NCI-H1930 (cell line): ENCODE results near the gene ZBTB2.
A peak's percentile ranks its signal among the peaks of the same experiment; 100 is the strongest.
"Not testable (repeated sequence)": the region's sequence is repeated elsewhere in the genome, so short reads cannot be mapped to it uniquely, and the experiment has no call there.

ENCODE experiments used
- DNase-seq, 2 experiments: peaks; one replicate each; lab custom pipeline; 2025; lab: John Stamatoyannopoulos, UW

ZBTB2 gene

GRCh38 chr6:151400473-151400872 is 9.1 kb upstream of the ZBTB2 start:
- DNase-seq = no peak

DNA sequence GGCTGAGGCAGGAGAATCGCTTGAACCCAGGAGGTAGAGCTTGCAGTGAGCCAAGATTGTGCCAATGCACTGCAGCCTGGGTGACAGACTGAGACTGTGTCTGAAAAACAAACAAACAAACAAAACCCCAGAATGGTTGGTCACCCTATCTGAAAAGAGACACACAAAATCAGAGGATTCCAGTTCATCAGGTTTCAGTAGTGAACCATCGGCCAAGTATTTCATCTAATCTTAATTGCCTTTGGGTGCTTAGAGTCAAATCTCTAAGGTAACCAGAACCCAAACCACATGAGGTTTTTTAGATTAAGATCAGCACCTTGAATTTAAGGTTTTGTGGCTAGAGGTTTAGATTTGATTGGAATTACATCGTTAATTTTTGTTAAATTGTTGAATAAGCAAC is 8.3 kb upstream of the ZBTB2 start:
- no peak for DNase-seq

DNA sequence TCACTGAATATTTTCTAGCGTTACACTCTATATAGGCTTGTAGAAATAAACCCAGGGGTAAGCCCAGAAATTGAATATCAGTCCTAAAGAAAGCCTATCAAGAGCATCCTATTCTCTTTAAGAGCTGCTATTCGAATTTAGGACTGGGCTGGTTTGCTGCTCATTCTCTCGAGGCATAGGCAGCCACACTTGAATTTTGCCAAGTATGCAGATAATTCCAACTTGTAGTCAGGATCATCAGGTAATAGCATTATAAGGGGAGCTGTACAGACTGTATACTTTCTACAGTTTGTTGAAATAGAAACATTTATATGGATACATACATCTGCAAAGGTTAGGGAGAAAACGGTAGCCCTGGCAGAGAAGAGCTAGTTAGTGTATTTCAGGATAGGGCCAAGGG is 2.1 kb upstream of the ZBTB2 start:
- no peak for DNase-seq

GRCh38 chr6:151392427-151392826 is 1.1 kb upstream of the ZBTB2 start:
- no peak for DNase-seq

GRCh38 chr6:151390851-151391470 is 398 bp downstream of the ZBTB2 start:
- DNase-seq = peak; percentile 32 to 54

DNA sequence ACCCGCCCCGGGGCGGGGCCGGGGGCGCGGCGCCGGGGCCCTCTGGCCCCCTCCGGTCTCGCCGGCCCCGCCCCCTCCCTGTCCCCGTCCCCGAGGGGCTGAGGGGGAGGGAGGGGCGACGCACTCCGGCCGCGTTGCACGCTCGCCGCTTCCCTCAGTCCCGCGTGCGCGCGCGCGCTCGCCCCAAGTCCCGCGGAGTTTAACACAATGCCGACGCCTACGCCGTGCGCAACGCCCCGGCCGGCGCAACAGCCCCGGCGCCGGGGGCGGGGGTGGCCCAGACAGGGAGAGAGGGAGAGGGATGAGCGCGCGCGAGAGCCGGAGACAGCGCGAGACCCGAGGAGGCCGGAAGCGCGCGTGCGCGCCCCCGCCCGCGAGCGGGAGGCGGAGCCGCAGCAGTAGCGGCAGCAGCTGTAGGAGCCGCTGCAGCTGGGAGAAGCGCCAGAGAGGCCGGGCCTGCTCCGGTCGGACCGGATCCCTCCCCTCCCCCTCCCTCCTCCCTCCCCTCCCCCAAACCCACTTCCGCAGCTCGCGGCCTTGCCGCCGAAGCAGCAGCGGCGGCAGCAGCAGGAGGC is 996 bp downstream of the ZBTB2 start:
- DNase-seq = peak; percentile 92 to 97

DNA sequence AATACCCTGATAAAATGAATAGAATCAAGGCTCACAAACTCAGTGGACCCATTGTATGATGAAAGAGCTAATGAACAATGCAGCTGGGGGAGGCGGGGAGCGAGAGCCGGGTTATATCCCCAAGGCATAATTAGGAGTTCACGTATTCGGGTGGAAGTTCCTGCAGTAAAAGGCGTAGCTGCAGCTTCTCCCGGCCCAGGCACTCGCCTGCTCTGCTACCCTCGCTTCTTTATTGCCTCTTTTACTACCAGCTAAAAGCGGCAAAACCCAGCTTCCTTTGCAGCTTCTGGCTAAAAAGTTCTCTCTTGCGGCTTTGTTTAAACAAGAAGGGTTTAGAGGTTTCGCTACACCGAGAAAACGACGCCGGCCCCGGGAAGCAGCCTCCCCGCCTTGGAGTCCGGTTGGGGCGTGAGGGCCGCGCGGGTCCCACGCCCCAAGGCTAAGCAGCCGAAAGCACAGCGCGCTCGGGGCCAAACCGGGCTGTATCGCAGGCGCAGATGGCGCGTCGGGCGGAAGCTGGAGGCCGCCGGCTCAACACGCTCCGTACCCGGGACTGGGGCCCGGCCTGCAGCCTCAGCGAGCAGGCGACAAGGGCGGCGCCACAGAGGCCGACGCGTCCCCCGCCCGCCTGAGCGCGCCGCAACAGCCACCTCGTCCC is 1.6 kb downstream of the ZBTB2 start:
- peak in 1 of 2 experiments; percentile 44 for DNase-seq

DNA sequence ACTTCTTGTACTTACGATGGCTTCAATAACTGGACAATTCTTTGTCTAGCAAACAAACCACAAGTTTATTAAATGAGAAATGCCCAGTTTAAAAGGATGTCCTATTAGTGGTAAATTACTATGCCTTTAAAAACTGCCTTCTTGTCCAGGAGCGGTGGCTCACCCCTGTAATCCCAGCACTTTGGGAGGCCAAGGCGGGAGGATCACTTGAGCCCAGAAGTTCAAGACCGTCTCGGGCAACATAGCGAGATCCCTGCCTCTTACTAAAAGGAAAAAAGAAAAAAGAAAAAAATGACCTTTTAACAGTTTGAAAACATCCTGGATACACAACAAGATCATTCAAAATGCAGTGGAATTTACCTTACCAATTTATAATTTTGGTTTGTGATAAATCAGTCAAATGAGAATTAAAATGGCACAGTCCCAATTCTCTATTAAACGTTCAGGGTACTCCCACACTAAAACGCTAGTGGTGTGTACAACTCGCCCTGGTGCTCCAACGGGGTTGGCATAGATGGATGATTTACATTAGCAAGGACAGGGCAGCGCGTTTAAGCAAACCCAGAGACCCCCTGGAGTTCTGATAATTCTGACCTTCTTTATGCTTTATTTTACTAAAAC is 2.3 kb downstream of the ZBTB2 start:
- no peak for DNase-seq

DNA sequence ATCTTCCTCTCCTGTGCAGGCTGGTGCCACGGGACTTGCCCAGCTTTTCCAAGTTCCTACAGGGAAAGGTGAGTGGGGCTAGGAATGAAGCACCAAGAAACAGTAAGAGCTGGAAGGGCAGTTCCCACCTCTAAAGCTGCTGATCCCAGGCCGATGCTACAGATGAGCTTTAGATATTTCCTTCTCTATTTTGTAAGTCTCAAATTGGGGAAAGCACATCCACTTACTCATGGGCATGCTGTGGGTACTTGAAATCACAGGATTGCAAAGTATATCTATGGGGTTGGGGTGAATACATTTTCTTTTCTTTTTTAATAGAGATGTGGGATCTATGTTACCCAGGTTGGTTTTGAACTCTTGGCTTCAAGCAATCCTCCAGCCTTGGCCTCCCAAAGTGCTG is 3.1 kb downstream of the ZBTB2 start:
- no peak for DNase-seq

DNA sequence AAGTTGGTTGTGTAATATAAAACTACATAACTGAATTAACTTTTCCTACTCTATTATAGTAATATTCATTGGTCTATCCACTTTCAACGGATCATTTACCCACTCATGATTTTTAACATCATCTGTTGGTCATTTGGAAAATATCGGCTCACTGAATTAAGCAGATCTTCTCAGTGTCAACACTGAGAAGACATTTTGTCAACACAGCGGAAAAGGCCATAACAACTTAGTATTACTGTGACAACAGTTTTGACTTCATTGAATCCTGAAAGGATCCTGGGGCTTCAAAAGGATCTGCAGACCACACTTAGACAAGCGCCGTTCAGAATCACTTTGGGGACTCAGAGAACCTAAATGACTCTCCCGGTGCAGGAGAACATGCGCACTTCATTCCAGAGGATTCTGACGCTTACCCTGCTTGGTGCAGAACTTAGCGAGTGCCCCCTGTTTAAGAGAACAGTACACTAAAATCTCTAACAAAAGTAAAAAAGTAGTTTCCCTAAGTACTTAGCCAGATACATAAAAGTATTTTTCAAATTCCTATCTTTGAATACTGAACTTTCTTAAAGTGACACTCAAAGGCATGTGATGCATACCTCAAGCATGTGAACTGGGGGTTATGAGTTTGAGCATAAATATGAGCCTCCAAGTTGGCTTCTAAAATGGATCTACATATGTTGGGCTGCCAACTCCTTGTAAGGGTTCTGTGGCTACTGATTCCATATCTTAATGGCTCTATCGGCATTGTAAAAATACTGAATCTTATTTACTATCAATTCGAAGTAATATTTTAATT is 4.0 kb downstream of the ZBTB2 start:
- no peak for DNase-seq

DNA sequence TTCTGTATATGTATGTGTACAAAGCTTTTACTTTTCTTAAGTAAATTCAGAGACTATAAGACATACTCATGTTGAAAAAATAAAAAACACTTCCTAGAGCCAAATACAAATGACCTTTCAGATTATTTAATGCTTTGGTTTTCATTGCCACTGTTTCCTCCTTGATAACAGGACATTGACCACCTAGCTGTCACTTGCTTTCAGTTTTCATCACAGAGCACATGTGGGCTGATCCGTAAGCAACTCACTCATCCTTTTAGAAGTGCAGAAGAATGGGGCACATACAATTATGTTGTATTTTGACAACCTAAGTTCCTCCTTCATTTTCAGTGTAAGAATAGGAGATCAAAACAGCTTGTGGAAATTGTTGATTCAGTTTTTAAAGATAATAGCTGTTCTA is 6.2 kb downstream of the ZBTB2 start:
- DNase-seq = no peak

DNA sequence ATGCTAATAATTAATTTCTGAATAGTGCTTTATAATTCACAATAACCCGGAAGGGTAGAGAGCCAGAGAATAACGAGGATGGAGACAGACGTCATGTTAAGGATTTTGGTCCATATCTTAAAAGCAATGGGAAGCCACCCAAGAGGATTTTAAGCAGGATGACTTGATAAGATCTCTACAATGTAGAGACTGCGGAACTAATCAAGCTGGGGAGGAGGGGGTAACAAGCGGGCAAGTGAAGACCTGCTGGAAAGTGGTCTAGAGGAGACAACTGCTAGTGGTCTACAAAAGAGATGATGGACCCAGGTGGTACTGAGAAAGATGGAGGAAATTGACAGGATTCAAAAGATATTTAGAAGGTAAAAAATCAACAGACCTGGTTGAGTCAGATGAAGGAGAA is 7.2 kb downstream of the ZBTB2 start:
- DNase-seq = no peak

GRCh38 chr6:151382631-151383030 is 8.7 kb downstream of the ZBTB2 start:
- not testable (repeated sequence) for DNase-seq

- no peak for DNase-seq
Measured at GRCh38 chr6:151381722-151382121, 9.6 kb downstream of the ZBTB2 start.

GRCh38 chr6:151380848-151381205 is 10.5 kb downstream of the ZBTB2 start:
- DNase-seq = no peak

DNA sequence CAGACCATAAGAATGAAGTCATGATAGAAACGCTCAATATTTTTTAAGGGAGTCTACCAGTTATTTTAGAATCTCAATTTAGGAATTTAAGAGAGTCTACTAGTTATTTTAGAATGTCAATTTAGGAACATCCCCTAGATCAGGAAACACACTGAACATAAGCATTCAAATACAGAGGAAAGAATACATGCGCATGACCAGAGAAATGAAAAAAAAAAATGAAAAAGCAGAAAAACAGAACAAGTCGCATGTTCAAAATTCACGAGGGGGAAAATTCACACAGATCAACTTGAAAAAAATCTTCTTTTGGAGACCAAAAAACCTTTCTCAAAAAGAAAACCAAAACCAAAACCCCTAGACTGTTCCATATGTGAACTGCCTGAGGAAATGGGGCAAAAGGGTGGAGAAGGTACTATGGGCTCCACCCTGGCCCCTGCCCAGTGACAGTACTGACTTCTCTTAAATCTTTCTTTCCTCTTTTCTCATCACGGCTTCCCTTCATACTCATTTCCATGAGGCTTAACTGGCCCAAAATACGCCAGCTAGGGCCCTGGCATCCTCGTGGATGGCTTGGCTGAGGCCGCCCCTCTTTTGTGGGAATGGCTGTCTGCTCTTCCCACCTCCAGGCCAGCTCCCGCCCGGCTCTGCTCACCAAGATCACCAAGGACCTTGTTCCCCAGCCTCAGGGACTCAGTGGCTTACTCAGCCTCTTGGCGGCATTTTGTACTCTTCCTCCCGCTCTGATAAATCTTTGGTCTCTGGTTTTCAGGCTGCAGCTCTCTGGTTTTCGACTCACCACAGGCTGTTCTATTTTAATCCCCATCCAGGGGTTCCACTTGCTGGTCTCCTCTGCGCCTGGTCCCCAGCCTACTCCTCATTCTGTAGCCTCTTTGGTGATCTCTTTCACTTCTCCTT is 11.2 kb downstream of the ZBTB2 start:
- DNase-seq = no peak

DNA sequence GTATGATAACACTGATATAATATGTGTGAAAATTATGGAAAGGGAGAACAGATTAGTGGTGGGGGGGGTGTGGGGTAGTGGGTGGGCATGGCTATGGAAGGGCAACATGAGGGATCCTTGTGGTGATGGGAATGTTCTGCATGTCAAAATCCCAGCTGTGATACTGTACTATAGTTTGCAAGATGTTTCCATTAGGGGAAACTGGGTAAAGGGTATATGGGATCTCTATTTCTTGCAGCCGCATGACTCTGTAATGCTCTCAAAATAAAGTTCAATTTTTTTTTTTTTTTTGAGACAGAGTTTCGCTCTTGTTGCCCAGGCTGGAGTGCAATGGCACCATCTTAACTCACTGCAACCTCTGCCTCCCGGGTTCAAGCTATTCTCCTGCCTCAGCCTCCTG is 14.3 kb downstream of the ZBTB2 start:
- no peak for DNase-seq

DNA sequence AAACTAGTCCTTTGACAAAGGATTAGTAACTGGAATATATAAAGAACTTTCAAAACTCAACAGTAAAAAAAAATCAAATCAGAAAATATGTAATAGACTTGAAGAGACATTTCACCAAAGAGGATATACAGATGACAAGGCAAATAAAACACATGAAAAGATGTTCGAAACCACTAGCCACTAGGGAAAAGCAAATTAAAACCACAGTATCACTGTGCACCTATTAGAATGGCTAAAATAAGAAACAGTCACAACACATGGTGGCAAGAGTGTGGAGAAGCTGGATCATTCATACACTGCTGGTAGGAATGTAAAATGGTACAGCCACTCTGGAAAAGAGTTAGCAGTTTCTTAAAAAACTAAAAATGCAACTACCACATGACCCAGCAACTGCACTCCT is 14.9 kb downstream of the ZBTB2 start:
- DNase-seq = no peak

- DNase-seq = no peak
Measured at GRCh38 chr6:151375833-151376232, 15.5 kb downstream of the ZBTB2 start.

- DNase-seq = no peak
Measured at GRCh38 chr6:151374036-151374683, 17.2 kb downstream of the ZBTB2 start.

GRCh38 chr6:151372164-151372563 is 19.2 kb downstream of the ZBTB2 start:
- no peak for DNase-seq
